Measurements from ENCODE around the gene MERTK. TPM values are rescaled to one million over a fixed set of nuclear protein-coding genes. Genes with fewer than 3 reads are reported as not detected.

MERTK gene
- total and polyA plus RNA-seq, 2 of the 13 experiments (the other 11 are each of a cell fraction or from before 2014, with no cell fraction given) = 37.3 to 44.7 TPM

DNA sequence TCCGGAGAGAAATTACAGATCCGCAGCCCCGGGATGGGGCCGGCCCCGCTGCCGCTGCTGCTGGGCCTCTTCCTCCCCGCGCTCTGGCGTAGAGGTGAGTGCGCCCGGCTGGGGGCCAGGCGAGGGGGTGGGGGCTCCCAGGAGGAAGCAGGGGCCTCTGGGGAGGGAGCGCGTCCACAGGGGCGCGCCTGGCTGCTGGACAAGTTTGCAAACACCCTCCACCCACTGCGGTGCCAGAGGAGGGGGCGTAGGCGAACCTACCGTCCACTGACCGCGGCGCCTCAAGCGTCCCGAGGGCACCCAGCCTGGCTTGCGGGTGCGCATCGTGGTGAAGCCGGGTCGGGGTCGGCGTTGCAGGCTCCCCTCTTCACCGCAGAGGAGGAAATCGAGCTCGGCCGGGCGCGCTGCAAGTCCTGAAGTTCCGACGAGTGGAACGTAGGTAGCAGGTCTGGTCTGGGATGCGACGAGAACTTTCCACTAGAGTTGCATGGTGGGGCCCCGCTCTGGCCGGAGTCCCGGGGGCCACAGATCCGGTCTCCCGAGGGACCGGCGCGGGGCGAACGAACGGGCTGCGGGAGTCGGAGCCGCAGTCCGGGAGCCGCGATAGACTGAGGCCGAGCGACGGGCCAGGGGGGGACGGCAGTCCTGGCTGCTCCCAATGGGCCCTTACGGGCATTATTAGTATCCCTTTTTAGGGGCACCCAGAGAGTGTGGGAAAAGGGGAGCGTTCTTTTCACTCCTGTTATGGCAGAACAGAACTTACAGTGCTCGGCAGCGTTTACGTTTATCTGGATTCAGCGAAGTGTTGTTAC lies 502 bp downstream of the MERTK start (continued):
- TF ChIP-seq, protein P1, sequence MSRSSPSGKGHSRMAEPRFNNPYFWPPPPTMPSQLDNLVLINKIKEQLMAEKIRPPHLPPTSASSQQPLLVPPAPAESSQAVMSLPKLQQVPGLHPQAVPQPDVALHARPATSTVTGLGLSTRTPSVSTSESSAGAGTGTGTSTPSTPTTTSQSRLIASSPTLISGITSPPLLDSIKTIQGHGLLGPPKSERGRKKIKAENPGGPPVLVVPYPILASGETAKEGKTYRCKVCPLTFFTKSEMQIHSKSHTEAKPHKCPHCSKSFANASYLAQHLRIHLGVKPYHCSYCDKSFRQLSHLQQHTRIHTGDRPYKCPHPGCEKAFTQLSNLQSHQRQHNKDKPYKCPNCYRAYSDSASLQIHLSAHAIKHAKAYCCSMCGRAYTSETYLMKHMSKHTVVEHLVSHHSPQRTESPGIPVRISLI (CRISPR knock-in tag; IDR thresholded peaks at IDR 0.05; ENCODE audit: borderline replicate concordance) = no peak; the same call in 1 of the 2 replicates
- no peak for TF ChIP-seq ZNF10 (CRISPR knock-in tag; IDR thresholded peaks at IDR 0.05; ENCODE audit: borderline replicate concordance, low read depth)
- TF ChIP-seq, protein P2, sequence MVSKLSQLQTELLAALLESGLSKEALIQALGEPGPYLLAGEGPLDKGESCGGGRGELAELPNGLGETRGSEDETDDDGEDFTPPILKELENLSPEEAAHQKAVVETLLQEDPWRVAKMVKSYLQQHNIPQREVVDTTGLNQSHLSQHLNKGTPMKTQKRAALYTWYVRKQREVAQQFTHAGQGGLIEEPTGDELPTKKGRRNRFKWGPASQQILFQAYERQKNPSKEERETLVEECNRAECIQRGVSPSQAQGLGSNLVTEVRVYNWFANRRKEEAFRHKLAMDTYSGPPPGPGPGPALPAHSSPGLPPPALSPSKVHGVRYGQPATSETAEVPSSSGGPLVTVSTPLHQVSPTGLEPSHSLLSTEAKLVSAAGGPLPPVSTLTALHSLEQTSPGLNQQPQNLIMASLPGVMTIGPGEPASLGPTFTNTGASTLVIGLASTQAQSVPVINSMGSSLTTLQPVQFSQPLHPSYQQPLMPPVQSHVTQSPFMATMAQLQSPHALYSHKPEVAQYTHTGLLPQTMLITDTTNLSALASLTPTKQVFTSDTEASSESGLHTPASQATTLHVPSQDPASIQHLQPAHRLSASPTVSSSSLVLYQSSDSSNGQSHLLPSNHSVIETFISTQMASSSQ (IDR thresholded peaks at IDR 0.05; ENCODE audit: low read depth) = no peak
- TF ChIP-seq, protein P2 (CRISPR knock-in tag; IDR thresholded peaks at IDR 0.05; ENCODE audit: borderline replicate concordance) = no peak
- no peak; the same call in none of the 2 replicates for TF ChIP-seq DMAP1 (CRISPR knock-in tag; IDR thresholded peaks at IDR 0.05)
- TF ChIP-seq SALL1 (CRISPR knock-in tag; IDR thresholded peaks at IDR 0.05) = peak; percentile 44
- no peak; the same call in 1 of the 2 replicates for TF ChIP-seq CHCHD3 (CRISPR knock-in tag; IDR thresholded peaks at IDR 0.05)
- no peak; the same call in none of the 2 replicates for TF ChIP-seq ZNF552 (CRISPR knock-in tag; IDR thresholded peaks at IDR 0.05; ENCODE audit: borderline replicate concordance)
- TF ChIP-seq, protein P3, sequence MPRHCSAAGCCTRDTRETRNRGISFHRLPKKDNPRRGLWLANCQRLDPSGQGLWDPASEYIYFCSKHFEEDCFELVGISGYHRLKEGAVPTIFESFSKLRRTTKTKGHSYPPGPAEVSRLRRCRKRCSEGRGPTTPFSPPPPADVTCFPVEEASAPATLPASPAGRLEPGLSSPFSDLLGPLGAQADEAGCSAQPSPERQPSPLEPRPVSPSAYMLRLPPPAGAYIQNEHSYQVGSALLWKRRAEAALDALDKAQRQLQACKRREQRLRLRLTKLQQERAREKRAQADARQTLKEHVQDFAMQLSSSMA (CRISPR knock-in tag; IDR thresholded peaks at IDR 0.05) = no peak; the same call in 1 of the 2 replicates
- TF ChIP-seq PAF1 (CRISPR knock-in tag; IDR thresholded peaks at IDR 0.05) = no peak
- no peak for TF ChIP-seq MBNL3 (CRISPR knock-in tag; conservative IDR thresholded peaks at IDR 0.05)
- no peak; a peak in 1 of 4 replicates for TF ChIP-seq EP300 (IDR thresholded peaks at IDR 0.05; ENCODE audit: low read depth in 2 of 2, low read length in 2 of 2)
- no peak for TF ChIP-seq EP300 (CRISPR knock-in tag; IDR thresholded peaks at IDR 0.05; ENCODE audit: borderline replicate concordance)
- no peak; the same call in none of the 2 replicates for TF ChIP-seq ZNF792 (CRISPR knock-in tag; IDR thresholded peaks at IDR 0.05)
- no peak for TF ChIP-seq U2AF2 (IDR thresholded peaks at IDR 0.05; ENCODE audit: low read depth, low read length)
- no peak for TF ChIP-seq IRX3 (CRISPR knock-in tag; IDR thresholded peaks at IDR 0.05; ENCODE audit: borderline replicate concordance, low read depth)
- 0 out of 2 replicates have a peak, but pooled peaks have one; percentile 82 for TF ChIP-seq ZMAT3 (CRISPR knock-in tag; conservative IDR thresholded peaks at IDR 0.05)
- peak; percentile 27; the same call in 1 of the 2 replicates for TF ChIP-seq MTA1 (CRISPR knock-in tag; IDR thresholded peaks at IDR 0.05; ENCODE audit: borderline replicate concordance)
- TF ChIP-seq ZNF788 (CRISPR knock-in tag; IDR thresholded peaks at IDR 0.05; ENCODE audit: borderline replicate concordance) = peak; percentile 11; the same call in 1 of the 2 replicates
- TF ChIP-seq SALL2 (CRISPR knock-in tag; IDR thresholded peaks at IDR 0.05) = no peak; the same call in 1 of the 2 replicates
- no peak for TF ChIP-seq ZNF567 (CRISPR knock-in tag; IDR thresholded peaks at IDR 0.05; ENCODE audit: borderline replicate concordance)
- no peak for TF ChIP-seq ZFP37 (CRISPR knock-in tag; IDR thresholded peaks at IDR 0.05; ENCODE audit: borderline replicate concordance)
- TF ChIP-seq SMYD3 (CRISPR knock-in tag; IDR thresholded peaks at IDR 0.05) = no peak
- TF ChIP-seq AHR (CRISPR knock-in tag; IDR thresholded peaks at IDR 0.05) = peak; percentile 84; the same call in 1 of the 2 replicates
- TF ChIP-seq POLR2AphosphoS2 (IDR thresholded peaks at IDR 0.05; ENCODE audit: low read depth, low read length) = no peak
